ENCODE measurements around the gene ZC3H7A.
"Not testable (repeated sequence)": the region's sequence is repeated elsewhere in the genome, so short reads cannot be mapped to it uniquely, and the experiment has no call there.

Gene ZC3H7A

DNA sequence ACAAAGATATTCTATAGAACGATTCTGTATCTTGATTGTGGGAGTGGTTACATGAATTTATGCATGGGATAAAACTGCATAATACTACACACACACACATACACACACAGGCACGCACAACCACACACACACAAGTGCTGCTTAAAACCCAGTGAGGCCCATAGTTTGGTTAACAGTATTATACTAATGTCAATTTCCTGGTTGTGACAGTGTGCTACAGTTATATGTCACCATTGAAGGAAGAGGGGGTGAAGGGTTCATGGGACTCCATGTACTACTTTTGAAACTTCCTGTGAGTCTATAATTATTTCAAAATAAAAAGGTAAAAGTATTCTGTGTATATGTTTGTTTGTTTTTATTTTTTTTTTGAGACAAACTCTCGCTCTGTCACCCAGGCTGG lies 8.1 kb downstream of the ZC3H7A start:
- WGBS, 2 donors (ENCODE audit: extremely low coverage in 2 of 2, insufficient read length in 2 of 2, insufficient replicate concordance in 1 of 2), result no CpG with 5 or more reads among the region's 3 CpGs

DNA sequence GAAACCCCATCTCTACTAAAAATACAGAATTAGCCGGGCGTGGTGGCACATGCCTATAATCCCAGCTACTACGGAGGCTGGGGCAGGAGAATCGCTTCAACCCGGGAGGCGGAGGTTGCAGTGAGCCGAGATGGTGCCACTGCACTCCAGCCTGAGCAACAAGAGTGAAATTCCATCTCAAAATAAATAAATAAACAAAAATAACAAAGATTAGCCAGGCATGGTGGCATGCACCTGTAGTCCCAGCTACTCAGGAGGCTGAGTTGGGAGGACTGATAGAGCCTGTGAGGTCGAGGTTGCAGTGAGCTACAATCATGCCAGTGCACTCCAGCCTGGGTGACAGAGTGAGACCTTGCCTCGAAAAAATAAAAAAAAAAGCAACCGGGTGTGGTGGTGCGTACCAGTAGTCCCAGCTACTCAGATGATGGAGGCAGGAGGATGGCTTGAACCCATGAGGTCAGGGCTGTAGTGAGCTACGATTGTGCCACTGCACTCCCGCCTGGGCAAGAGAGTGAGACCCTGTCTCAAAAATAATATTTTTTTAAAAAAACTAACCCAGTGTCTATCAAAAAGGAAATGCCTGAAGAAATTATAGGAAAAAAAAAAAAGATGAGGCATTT lies 12.0 kb downstream of the ZC3H7A start:
- H3K9ac ChIP-seq (ENCODE audit: low read depth, low read length, poor library complexity); H3K14ac ChIP-seq (ENCODE audit: low read length); H2BK15ac ChIP-seq (ENCODE audit: low read length); H2BK12ac ChIP-seq (ENCODE audit: low read length); DNase-seq (ENCODE audit: low spot score); H3K4me3 ChIP-seq (ENCODE audit: low read length in 2 of 2); H2BK5ac ChIP-seq (ENCODE audit: low read length); H3K18ac ChIP-seq (ENCODE audit: low read length); H3K27ac ChIP-seq (replicated peaks; ENCODE audit: low read length); H2BK120ac ChIP-seq (ENCODE audit: low read depth, low read length); H3K23ac ChIP-seq (ENCODE audit: low read depth, low read length, poor library complexity); H3K4me2 ChIP-seq (ENCODE audit: insufficient read depth, low read length, poor library complexity, severe bottlenecking); H3K27me3 ChIP-seq (ENCODE audit: control insufficient read depth in 3 of 3, insufficient read depth in 3 of 3, low read depth in 1 of 3, low read length in 3 of 3); H3K9me3 ChIP-seq (replicated peaks in 1 of 2; ENCODE audit: control insufficient read depth in 2 of 2, insufficient read depth in 1 of 2, low read depth in 1 of 2, low read length in 2 of 2); H2AK5ac ChIP-seq (ENCODE audit: low read depth, low read length); H4K8ac ChIP-seq (ENCODE audit: low read depth, low read length); H4K91ac ChIP-seq (ENCODE audit: low read depth, low read length, poor library complexity); H3K4ac ChIP-seq (ENCODE audit: low read length); H2AFZ ChIP-seq (ENCODE audit: low read length); H3K79me1 ChIP-seq (ENCODE audit: low read depth, low read length): not testable (repeated sequence)
- Histone ChIP-seq H3K4me1 (ENCODE audit: control insufficient read depth in 2 of 2, insufficient read depth in 1 of 2, low read depth in 1 of 2, low read length in 2 of 2) (peaks cover 6 to 10% of the 10 kb centered on the region in 2 donors), H3K36me3 (replicated peaks in 1 of 2; ENCODE audit: control insufficient read depth in 2 of 2, insufficient read depth in 2 of 2, low read length in 2 of 2) (peaks cover 0 to 27% of the 10 kb centered on the region in 2 donors)
- WGBS, 2 donors (ENCODE audit: extremely low coverage in 2 of 2, insufficient read length in 2 of 2, insufficient replicate concordance in 1 of 2), result no CpG with 5 or more reads among the region's 13 CpGs

More for the DNA sequence above, 8.1 kb downstream of the ZC3H7A start:
- Histone ChIP-seq H2AFZ (ENCODE audit: low read length) (no peak overlapping the region), H3K4ac (ENCODE audit: low read length) (no peak overlapping the region), H3K36me3 (replicated peaks in 1 of 2; ENCODE audit: control insufficient read depth in 2 of 2, insufficient read depth in 2 of 2, low read length in 2 of 2) (peaks cover 0 to 36% of the 10 kb centered on the region in 2 donors), H3K27me3 (ENCODE audit: control insufficient read depth in 3 of 3, insufficient read depth in 3 of 3, low read depth in 1 of 3, low read length in 3 of 3) (no peaks in the 10 kb centered on the region), H3K79me1 (ENCODE audit: low read depth, low read length) (peaks cover 11% of the 10 kb centered on the region), H3K18ac (ENCODE audit: low read length) (no peak overlapping the region), H3K9ac (ENCODE audit: low read depth, low read length, poor library complexity) (no peak overlapping the region), H3K23ac (ENCODE audit: low read depth, low read length, poor library complexity) (no peak overlapping the region), H3K4me2 (ENCODE audit: insufficient read depth, low read length, poor library complexity, severe bottlenecking) (no peak overlapping the region), H2BK12ac (ENCODE audit: low read length) (no peak overlapping the region), H2BK15ac (ENCODE audit: low read length) (no peak overlapping the region), H4K8ac (ENCODE audit: low read depth, low read length) (no peak overlapping the region), H2AK5ac (ENCODE audit: low read depth, low read length) (no peak overlapping the region), H2BK5ac (ENCODE audit: low read length) (no peak overlapping the region), H3K4me1 (ENCODE audit: control insufficient read depth in 2 of 2, insufficient read depth in 1 of 2, low read depth in 1 of 2, low read length in 2 of 2) (peaks cover 0 to 12% of the 10 kb centered on the region in 2 donors), H3K27ac (replicated peaks; ENCODE audit: low read length) (no peak overlapping the region), H2BK120ac (ENCODE audit: low read depth, low read length) (no peak overlapping the region), H3K9me3 (replicated peaks in 1 of 2; ENCODE audit: control insufficient read depth in 2 of 2, insufficient read depth in 1 of 2, low read depth in 1 of 2, low read length in 2 of 2) (no peaks in the 10 kb centered on the region), H3K4me3 (ENCODE audit: low read length in 2 of 2) (no peak overlapping the region), H4K91ac (ENCODE audit: low read depth, low read length, poor library complexity) (no peak overlapping the region), H3K14ac (ENCODE audit: low read length) (no peak overlapping the region)
- no peak for DNase-seq (ENCODE audit: low spot score)

DNA sequence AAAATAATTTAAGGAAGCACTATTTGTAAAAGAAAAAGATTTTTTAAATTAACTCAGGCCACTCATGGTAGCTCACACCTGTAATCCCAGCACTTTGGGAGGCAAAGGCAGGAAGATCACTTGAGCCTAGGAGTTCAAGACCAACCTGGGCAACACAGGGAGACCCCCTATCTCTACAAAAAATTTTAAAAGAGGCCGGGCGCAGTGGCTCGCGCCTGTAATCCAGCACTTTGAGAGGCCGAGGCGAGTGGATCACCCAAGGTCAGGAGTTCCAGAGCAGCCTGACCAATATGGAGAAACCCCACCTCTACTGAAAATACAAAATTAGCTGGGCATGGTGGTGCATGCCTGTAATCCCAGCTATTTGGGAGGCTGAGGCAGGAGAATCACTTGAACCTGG lies 12.7 kb downstream of the ZC3H7A start:
- H3K4me2 ChIP-seq (ENCODE audit: insufficient read depth, low read length, poor library complexity, severe bottlenecking); H3K9ac ChIP-seq (ENCODE audit: low read depth, low read length, poor library complexity); H3K18ac ChIP-seq (ENCODE audit: low read length); H4K8ac ChIP-seq (ENCODE audit: low read depth, low read length); H2BK5ac ChIP-seq (ENCODE audit: low read length); H3K4ac ChIP-seq (ENCODE audit: low read length); DNase-seq (ENCODE audit: low spot score); H4K91ac ChIP-seq (ENCODE audit: low read depth, low read length, poor library complexity); H2BK15ac ChIP-seq (ENCODE audit: low read length); H3K27me3 ChIP-seq (ENCODE audit: control insufficient read depth in 3 of 3, insufficient read depth in 3 of 3, low read depth in 1 of 3, low read length in 3 of 3); H2BK12ac ChIP-seq (ENCODE audit: low read length); H3K14ac ChIP-seq (ENCODE audit: low read length); H3K9me3 ChIP-seq (replicated peaks in 1 of 2; ENCODE audit: control insufficient read depth in 2 of 2, insufficient read depth in 1 of 2, low read depth in 1 of 2, low read length in 2 of 2); H3K27ac ChIP-seq (replicated peaks; ENCODE audit: low read length); H3K4me3 ChIP-seq (ENCODE audit: low read length in 2 of 2); H2AFZ ChIP-seq (ENCODE audit: low read length); H2AK5ac ChIP-seq (ENCODE audit: low read depth, low read length); H2BK120ac ChIP-seq (ENCODE audit: low read depth, low read length); H3K79me1 ChIP-seq (ENCODE audit: low read depth, low read length); H3K23ac ChIP-seq (ENCODE audit: low read depth, low read length, poor library complexity): not testable (repeated sequence)
- no CpG with 5 or more reads among the region's 6 CpGs for WGBS, 2 donors (ENCODE audit: extremely low coverage in 2 of 2, insufficient read length in 2 of 2, insufficient replicate concordance in 1 of 2)
- Histone ChIP-seq H3K36me3 (replicated peaks in 1 of 2; ENCODE audit: control insufficient read depth in 2 of 2, insufficient read depth in 2 of 2, low read length in 2 of 2) (peaks cover 0 to 27% of the 10 kb centered on the region in 2 donors), H3K4me1 (ENCODE audit: control insufficient read depth in 2 of 2, insufficient read depth in 1 of 2, low read depth in 1 of 2, low read length in 2 of 2) (peaks cover 6 to 10% of the 10 kb centered on the region in 2 donors)

DNA sequence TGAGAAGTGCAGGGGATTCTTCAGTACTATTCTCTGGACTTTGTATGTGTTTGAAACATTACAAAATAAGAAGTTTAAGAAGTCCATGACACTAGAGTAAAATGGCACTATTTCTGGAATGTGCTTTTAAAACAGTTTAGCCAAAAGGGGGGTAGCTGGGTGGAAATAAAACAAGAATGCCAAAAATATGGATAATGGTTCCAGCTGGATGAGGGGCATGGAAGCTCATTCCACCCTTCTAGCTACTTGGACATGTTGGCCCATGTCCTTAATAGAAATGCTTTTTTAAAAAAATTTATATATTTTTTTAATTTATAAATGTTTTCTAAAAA lies 13.1 kb downstream of the ZC3H7A start:
- no peak overlapping the region for H3K14ac ChIP-seq (ENCODE audit: low read length)
- peaks cover 6 to 10% of the 10 kb centered on the region in 2 donors for H3K4me1 ChIP-seq (ENCODE audit: control insufficient read depth in 2 of 2, insufficient read depth in 1 of 2, low read depth in 1 of 2, low read length in 2 of 2)
- H4K8ac ChIP-seq (ENCODE audit: low read depth, low read length), result no peak overlapping the region
- no peak overlapping the region for H4K91ac ChIP-seq (ENCODE audit: low read depth, low read length, poor library complexity)
- no peak overlapping the region for H2AK5ac ChIP-seq (ENCODE audit: low read depth, low read length)
- no peak overlapping the region for H3K4me2 ChIP-seq (ENCODE audit: insufficient read depth, low read length, poor library complexity, severe bottlenecking)
- peaks cover 7% of the 10 kb centered on the region for H3K79me1 ChIP-seq (ENCODE audit: low read depth, low read length)
- no peak overlapping the region for H3K27ac ChIP-seq (replicated peaks; ENCODE audit: low read length)
- H3K9me3 ChIP-seq (replicated peaks in 1 of 2; ENCODE audit: control insufficient read depth in 2 of 2, insufficient read depth in 1 of 2, low read depth in 1 of 2, low read length in 2 of 2), result no peaks in the 10 kb centered on the region
- no peak overlapping the region for H3K23ac ChIP-seq (ENCODE audit: low read depth, low read length, poor library complexity)
- H2AFZ ChIP-seq (ENCODE audit: low read length), result no peak overlapping the region
- no peak overlapping the region for H3K4me3 ChIP-seq (ENCODE audit: low read length in 2 of 2)
- H3K27me3 ChIP-seq (ENCODE audit: control insufficient read depth in 3 of 3, insufficient read depth in 3 of 3, low read depth in 1 of 3, low read length in 3 of 3), result no peaks in the 10 kb centered on the region
- no peak overlapping the region for H3K18ac ChIP-seq (ENCODE audit: low read length)
- no peak overlapping the region for H2BK15ac ChIP-seq (ENCODE audit: low read length)
- H2BK120ac ChIP-seq (ENCODE audit: low read depth, low read length), result no peak overlapping the region
- H3K36me3 ChIP-seq (replicated peaks in 1 of 2; ENCODE audit: control insufficient read depth in 2 of 2, insufficient read depth in 2 of 2, low read length in 2 of 2), result peaks cover 0 to 30% of the 10 kb centered on the region in 2 donors
- DNase-seq (ENCODE audit: low spot score), result no peak
- H2BK12ac ChIP-seq (ENCODE audit: low read length), result no peak overlapping the region
- no peak overlapping the region for H2BK5ac ChIP-seq (ENCODE audit: low read length)
- no peak overlapping the region for H3K9ac ChIP-seq (ENCODE audit: low read depth, low read length, poor library complexity)
- no peak overlapping the region for H3K4ac ChIP-seq (ENCODE audit: low read length)
